GM18520 (cell line): ENCODE data around the gene SH3GL1.

Experiments used
- ATAC-seq: cut with Tn5 transposase; IDR thresholded peaks from one replicate; pipeline ENCODE4 v1.9.1; 2021; ENCODE audit not compliant: unreplicated experiment

The SH3GL1 gene

DNA sequence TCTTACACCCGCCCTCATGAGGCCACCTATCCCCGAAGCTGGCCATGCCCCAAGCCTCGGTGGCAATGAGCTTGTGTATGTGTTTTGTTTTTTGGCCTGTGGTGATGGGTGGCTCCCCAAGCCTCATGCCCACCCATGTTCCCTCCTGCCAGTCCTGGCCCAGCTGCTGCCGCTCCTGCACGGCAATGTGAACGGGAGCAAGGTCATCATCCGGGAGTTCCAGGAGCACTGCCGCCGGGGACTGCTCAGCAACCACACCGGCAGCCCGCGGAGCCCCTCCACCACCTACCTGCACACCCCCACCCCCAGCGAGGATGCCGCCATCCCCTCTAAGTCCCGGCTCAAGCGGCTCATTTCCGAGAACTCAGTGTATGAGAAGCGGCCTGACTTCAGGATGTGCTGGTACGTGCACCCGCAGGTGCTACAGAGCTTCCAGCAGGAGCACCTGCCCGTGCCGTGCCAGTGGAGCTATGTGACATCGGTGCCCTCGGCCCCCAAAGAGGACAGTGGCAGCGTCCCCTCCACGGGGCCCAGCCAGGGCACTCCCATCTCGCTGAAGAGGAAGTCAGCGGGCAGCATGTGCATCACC is 32.7 kb upstream of the SH3GL1 start:
- ATAC-seq: no peak

DNA sequence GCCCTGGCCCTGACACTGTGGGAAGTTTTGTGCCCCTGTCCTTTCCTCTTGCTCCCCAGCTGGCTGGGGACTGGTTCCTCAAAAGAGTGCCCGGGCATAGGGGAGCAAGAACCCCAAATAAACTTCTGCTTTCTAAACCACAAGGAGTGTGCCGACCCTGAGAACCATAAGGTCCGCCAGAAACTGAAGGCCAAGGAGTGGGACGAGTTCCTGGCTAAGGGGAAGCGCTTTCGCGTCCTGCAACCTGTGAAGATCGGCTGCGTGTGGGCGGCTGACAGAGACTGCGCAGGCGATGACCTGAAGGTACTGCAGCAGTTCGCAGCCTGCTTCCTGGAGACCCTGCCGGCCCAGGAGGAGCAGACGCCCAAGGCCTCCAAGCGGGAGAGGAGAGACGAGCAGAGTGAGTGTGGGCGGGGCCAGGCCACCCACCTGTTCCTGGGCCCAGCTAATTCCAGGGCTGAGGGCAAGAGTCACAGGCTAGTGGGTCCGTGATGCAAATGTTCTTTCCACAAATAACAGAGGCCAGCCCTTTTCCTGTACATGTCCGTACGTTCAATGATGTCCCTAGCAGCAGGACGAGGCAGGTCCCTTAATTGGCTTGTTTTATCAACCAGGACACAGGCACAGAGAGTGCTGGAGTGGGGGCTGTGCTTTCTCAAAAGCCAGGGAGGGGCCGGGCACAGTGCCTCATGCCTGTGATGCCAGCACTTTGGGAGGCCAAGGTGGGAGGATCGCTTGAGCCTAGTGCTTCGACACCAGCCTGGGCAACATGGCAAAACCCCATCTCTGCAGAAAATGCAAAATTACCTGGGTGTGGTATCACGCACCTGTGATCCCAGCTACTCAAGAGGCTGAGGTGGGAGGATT is 31.7 kb upstream of the SH3GL1 start:
- ATAC-seq: no peak

DNA sequence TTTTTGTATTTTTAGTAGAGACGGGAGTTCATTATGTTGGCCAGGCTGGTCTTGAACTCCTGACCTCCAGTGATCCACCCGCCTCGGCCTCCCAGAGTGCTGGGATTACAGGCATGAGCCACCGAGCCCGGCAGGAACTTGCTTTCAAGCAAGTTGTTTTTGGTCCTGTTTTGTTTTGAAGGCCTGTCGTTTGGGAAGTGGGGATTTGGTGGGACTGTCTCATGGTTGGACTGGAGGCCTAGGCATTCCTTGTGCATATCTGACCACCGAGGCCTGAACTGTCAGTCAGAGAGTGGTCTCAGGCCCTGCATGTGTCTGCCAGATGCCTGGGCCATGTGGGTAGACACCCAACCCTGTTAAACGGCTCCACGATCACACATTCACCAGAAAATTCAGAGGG is 30.9 kb upstream of the SH3GL1 start:
- no peak for ATAC-seq

DNA sequence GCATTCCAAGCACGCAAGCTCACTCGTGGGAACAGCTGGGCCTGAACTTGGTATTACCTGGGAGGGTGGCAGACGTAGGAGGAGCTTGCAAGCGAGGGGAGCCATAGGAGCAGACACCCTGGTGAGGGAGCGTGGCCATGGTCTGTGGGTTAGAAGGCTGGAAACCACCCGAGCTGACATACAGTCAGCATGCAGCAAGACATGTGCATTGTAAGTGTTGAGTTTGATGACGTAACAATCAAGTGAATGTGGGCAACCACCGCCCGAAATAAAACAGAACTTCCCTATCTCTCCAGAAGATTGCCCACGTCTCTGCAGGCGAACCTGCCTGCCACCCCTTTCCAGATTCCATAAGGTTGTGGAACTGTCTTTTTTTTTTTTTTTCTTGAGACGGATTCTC is 30.4 kb upstream of the SH3GL1 start:
- ATAC-seq: no peak

DNA sequence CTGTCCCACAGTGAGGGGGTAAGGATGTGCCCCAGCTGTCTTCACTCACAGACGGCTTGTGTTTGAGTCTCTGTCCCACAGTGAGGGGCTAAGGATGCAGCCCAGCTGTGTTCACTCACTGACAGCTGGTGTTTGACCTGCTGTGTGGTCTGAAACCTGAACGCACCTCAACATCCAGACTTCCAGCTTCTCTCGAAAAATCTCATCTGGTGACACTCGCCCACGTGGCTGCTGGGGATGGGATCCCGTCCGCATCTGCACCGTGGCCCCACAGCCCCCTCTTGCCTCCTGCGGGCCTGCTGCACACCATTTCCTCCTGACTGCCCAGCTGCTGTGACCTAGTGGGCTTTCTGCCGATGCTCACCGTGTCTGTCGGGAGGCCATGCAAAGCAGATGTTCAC is 29.4 kb upstream of the SH3GL1 start:
- ATAC-seq: no peak

DNA sequence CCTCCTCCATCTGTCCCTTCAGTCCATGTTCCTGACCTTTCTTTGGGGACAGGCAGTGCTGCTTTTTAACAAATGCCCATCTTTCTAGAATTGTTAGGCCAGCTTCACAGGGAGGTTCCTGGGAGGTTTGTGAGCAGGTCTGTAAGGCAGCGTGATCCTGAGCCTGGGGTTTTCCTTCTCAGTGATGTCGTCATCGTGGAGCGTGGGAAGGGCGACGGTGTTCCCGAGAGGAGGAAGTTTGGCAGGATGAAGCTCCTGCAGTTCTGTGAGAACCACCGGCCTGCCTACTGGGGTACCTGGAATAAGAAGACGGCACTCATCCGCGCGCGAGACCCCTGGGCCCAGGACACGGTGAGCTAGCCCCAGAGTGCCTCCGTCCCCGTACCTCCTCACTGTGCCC is 28.9 kb upstream of the SH3GL1 start:
- ATAC-seq: no peak

DNA sequence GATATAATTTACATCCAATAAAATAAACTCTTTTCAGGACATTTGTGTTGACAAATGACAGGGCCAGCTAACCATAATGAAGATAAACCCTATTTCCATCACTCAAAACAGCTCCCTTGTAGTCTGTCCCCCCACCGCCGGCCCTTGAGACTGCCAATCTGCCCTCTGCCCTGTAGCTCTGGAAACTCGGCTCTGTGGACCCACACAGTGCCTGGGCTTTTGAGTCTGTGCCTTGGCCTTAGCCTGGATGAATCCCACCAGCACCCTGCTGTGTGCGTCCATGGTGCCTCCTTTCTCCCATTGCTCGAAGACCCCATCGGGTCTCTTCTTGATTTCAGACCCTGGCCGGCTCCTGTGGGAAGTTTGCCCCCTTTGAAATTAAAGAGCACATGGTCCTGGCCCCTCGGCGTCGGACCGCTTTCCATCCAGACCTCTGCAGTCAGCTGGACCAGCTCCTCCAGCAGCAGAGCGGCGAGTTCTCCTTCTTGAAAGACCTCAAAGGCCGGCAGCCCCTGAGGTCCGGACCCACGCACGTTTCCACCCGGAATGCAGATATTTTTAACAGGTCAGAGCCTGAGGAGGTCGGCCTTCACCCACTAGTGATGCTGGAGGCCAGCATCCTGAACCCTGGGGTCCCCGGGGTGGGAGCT is 28.1 kb upstream of the SH3GL1 start:
- ATAC-seq: no peak

DNA sequence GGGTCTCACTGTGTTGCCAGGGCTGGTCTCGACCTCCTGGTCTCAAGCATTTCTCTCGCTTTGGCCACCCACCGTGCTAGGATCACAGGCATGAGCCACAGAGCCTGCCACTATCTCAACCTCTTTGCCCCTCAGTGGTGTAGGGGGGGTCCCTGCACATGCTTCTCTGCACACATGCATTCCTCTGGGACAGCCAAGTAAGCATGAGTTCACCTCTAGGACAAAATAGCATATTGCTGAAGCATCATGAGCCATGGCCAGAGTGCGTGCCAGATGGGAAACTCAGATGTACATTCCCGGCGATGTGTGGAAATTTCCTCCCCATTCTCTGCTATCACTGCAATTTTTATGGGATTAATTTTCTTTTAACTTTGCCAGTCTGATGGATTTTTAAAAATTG is 25.2 kb upstream of the SH3GL1 start:
- ATAC-seq: no peak

DNA sequence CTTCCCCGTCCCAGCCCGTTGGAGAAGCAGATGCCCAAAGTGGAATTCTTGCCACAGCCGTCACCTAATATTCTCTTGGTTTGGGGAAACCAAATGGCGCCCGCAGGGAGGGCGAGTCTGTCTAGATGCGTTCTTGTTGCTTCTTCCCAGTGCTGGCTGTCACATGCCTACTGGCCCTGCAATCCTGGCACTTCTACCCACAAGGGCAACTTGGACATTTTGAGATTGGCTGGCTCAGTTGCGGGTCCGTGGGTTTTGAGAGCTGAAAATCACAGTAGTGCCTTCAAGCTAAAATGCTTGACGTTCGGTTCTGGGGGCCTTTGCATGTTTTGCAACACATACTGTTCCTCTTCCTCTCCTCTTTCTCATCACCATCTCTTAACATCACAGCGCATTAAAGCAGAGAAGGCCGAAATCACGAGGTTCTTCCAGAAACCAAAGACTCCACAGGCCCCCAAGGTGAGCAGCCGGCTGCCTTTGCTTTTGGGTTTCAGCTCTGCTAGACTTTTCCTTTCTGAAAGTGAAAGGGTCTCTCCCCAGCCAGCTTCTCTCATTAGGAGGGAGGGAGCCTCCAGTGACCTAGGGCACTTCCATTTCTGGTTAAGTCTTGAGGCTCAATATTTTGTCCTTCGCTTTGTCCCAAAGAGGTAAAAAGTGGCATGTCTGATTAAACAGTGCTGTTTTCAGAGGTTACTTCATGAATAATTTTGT is 23.2 kb upstream of the SH3GL1 start:
- no peak for ATAC-seq

DNA sequence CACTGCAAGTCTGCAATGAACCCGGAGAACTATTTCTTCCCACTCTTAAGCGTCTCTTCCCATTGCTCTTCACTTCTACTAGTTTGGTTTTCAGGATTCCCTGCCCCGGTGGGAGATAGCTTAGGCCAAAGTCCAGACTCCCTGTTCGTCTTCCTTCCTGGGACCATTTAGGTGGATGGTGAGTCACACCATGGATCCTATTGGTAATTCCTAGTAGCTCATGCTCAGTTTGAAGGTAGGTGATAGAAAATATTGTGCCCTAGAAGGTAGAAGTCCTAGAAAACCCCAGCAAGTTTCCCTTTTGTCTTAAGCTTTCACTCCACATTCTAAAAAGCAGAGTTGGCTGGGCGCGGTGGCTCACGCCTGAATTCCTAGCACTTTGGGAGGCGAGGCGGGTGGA is 15.9 kb upstream of the SH3GL1 start:
- ATAC-seq: no peak

DNA sequence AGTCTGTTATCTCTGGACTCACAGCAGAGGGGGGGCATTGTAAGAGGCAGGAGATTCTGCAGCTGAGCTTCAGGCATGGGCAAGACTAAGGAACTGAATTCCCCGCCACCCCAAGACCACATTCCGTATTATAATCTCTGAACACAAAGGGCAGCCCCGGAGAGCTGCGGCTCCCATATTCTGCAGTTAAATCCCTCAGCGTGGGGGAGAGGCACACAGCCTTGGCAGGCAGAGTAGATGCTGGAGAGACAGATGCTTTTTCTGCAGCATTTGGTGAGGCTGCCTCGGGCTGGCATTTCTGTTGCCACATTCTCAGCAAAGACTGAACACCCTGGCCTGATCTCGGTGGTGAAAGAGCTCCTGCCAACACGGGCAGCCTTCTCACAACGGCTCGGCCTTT is 15.0 kb upstream of the SH3GL1 start:
- ATAC-seq: no peak

DNA sequence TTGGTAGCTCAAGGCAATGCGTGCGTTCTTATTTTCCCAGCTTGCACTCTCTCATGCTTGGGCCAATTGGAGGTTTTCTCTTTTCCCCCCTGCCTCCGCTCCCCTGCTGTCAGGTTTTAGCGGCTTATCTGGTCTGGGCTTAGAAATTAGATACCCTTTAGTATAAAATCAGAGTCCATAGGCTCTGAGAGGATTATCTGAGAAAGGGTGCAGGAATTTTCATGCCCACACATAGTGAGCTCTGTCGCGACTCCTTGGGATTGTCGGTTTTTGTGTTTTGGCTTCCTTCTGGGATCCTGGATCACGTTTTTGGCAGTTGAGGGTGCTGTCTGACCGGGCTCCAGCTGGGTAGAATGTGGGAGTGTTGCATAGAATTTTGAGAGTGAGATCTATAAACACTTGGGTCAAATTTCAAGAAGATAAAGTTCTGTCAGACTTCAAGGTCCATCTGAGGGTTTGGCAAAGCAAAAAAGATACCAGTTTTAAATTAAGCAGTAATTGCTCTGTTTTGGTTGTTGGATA is 14.5 kb upstream of the SH3GL1 start:
- ATAC-seq: no peak

DNA sequence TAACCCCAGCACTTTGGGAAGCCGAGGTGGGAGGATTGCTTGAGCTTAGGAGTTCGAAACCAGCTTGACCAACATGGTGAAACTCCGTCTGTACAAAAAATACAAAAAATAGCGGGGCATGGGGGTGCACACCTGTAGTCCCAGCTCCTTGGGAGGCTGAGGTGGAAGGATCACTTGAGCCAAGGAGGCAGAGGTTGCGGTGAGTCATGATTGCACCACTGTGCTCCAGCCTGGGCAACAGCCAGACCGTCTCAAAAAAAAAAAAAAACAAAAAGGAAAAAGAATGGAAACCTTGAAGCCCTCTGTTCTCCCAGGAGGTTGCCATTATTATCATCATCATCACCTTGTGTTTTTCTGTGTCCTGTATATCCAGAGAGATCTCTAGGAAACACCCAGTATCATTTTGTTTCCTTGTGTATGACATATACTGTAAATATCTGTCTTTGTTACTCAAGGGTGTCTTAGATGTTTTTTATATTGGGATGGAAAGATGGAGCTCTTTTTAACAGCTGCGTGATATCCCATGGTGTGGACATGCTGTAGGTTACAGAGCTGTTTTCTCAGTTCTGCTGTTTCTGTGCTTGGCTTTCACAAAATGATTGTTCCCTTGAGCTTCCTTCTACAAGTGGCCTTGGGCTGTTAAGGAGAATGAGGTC is 13.9 kb upstream of the SH3GL1 start:
- no peak for ATAC-seq

DNA sequence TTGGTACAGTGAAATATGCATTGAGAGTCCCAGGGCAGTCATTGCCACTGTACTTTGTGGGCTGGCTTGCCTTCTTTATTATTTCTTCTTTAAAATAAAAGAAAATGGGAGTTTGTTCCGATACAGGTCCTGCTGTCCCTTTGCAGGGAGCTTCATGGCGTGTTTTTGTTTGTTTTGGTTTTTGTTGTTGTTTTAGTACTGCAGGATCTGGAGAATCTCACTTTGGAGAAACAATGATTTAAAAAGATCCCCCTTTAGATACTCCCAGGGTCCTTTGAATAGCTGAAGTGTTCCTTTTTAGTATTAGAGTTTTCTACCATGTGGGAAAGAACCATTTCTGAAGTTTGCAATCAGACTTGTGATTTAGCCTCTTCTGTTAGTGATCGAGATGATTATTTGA is 13.2 kb upstream of the SH3GL1 start:
- ATAC-seq: no peak

DNA sequence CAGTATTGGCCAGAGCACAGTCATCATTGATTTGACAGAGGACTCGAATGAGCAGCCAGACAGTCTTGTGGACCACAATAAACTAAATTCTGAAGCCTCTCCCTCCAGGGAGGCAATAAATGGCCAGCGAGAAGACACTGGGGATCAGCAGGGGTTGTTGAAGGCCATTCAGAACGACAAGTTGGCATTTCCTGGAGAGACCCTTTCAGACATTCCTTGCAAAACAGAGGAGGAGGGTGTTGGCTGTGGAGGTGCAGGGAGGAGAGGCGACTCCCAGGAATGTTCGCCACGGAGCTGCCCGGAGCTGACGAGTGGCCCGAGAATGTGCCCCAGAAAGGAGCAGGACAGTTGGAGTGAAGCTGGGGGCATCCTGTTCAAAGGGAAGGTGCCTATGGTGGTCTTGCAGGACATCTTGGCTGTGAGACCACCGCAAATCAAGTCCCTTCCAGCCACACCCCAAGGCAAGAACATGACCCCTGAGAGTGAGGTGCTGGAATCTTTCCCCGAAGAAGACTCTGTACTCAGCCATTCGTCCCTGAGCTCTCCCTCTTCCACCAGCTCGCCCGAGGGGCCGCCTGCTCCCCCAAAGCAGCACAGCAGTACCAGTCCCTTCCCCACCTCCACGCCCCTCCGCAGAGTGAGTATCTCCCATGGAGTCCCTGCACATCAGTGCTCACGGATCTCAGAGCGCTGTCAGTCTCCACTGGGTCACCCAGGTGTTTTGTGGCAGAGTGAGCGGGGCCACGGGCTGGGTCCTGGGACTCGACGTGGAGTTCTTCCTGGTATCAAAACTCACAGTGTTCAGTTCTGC is 9.0 kb upstream of the SH3GL1 start:
- no peak for ATAC-seq

DNA sequence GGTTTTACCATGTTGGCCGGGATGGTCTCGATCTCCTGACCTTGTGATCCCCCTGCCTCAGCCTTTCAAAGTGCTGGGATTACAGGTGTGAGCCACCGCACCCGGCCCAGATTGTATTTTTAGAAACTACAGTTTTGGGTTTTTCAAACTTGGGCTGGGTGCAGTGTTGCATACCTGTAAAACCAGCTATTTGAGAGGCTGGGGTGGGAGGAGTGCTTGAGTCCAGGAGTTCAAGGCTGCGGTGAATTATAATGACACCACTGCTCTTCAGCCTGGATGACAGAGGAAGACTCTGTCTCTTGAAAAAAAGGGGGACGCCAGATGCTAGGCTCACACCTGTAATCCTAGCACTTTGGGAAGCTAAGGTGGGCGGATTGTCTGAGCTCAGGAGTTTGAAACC is 6.3 kb upstream of the SH3GL1 start:
- no peak for ATAC-seq

DNA sequence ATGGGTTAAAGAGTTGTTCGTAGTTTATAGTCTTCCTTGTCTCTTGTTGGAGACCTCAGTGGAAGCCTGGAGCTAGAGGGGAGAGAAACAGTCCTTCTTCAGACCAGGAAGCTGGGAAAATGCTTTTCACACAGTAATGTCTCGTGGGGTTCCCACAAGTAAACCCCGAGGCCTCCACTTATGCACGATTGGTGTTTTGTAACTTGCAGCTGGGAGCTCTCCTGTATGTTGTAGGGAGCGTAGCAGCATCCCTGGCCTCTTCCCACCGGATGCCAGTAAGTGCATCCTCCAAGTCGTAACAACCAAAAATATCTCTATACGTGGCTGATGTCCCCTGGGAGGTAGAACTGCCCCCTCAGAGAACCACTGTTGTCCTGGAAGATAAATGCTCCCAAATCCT is 5.6 kb upstream of the SH3GL1 start:
- ATAC-seq: no peak

DNA sequence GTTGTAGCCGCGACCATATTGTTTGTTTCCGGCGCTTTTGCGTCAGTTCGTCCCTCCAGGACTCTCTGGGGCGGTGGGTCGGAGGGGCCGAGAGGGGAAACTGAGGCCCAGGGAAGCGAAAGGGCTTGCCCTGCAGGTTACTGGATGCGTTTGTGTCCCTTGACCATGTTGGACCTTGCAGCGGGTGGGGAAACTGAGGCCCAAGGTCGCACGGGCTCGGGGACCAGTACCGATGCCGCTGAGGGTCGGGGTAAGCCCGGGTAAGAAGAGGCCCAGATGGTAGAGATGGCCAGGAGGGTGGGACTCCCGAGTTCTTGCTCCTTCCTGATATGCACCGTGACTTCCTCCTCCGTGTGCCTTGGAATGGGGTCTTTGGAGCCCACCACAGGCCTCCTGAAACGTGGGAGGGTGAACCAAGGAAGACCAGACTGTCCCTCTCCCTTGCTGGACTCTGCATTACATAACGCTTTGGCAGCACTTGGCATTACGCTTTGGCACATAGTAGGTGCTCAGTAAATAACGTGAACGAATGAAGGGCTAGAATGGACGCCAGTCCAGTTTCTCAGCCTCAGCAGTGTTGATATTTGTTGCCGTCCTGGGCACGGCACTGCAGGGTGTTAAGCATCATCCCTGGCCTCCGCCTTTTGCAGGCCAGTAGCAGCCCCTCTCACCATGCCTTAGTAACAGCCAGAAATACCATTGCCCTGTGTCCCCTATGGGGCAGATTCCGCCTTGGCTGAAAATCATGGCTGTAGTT is 2.8 kb upstream of the SH3GL1 start:
- ATAC-seq: no peak
